Sigmoid colon (tissue), 7 donors: Measurements from ENCODE around the gene MYBPHL. TPM values are rescaled to one million over a fixed set of nuclear protein-coding genes. Genes with fewer than 3 reads are reported as not detected.
"Not testable (repeated sequence)": the region's sequence is repeated elsewhere in the genome, so short reads cannot be mapped to it uniquely, and the experiment has no call there.

Source experiments
- DNase-seq: peaks from one replicate; pipeline ENCODE4 v3.0.0-alpha.2; 2019
- H3K27ac ChIP-seq, 4 donors: fragments of 200-600 bp; sonication (generic); one replicate each; pipeline ENCODE4 v1.5.1; 2016 to 2019; ENCODE audit warnings: mild to moderate bottlenecking in 1 of 4
- H3K27me3 ChIP-seq, 3 donors: fragments of 200-600 bp; sonication (generic); one replicate each; pipeline ENCODE4 v1.5.1; 2019; ENCODE audit warnings: mild to moderate bottlenecking in 1 of 3
- H3K36me3 ChIP-seq, 4 donors: fragments of 200-600 bp; sonication (generic); one replicate each; pipeline ENCODE4 v1.5.1; 2016 to 2019
- H3K4me1 ChIP-seq, 4 donors: fragments of 200-600 bp; sonication (generic); one replicate each; pipeline ENCODE4 v1.5.1; 2017 to 2019
- H3K4me3 ChIP-seq, 4 donors: fragments of 200-600 bp; sonication (generic); one replicate each; pipeline ENCODE4 v1.5.1; 2017 to 2019; ENCODE audit warnings: mild to moderate bottlenecking in 2 of 4, moderate library complexity in 1 of 4
- H3K9me3 ChIP-seq, 4 donors: fragments of 200-600 bp in 3 of 4; sonication (generic) in 3 of 4; one replicate each; pipeline versions ENCODE4 v1.5.1 to v1.6.1; 2013 to 2019
- CTCF ChIP-seq, 4 experiments: fragments of 450-650 bp in 3 of 4; fragments of 200-600 bp in 1 of 4; IDR thresholded peaks; one replicate each; pipeline ENCODE4 v1.5.1; 2016 to 2019; ENCODE audit warnings: antibody characterized with exemption in 4 of 4, mild to moderate bottlenecking in 3 of 4, moderate library complexity in 2 of 4
- EP300 ChIP-seq, 4 donors: sonication (generic); formaldehyde crosslinking; IDR thresholded peaks; one replicate each; pipeline ENCODE4 v1.6.1; 2017; ENCODE audit warnings: antibody characterized with exemption in 4 of 4
- POLR2A ChIP-seq, 2 donors: fragments of 450-650 bp; IDR thresholded peaks; one replicate each; pipeline ENCODE4 v1.6.1; 2016; ENCODE audit warnings: antibody characterized with exemption in 2 of 2, mild to moderate bottlenecking in 2 of 2, moderate library complexity in 2 of 2
- POLR2AphosphoS5 ChIP-seq, 4 donors: sonication (generic); formaldehyde crosslinking; IDR thresholded peaks; one replicate each; pipeline ENCODE4 v1.6.1; 2017; ENCODE audit warnings: antibody characterized with exemption in 4 of 4
- WGBS, 2 donors: extraction: QIAGEN DNeasy Blood & Tissue Kit; methylation state at CpG; one replicate each; pipeline ENCODE4 v1.1.7; 2013; 5-methylcytosine and 5-hydroxymethylcytosine counted together
- intact Hi-C: fragments of 100-400 bp; cut with DNase I; formaldehyde crosslinking; loops from one replicate; pipeline ENCODE4 v1.15.1; 2023
- polyA plus RNA-seq, 3 donors: library from polyadenylated mRNA; stranded (reverse); fragments of 200-250 nt; gene quantifications; one replicate each; pipeline ENCODE4 v1.2.3, GENCODE V29; 2013
- total RNA-seq, 4 donors: library from RNA; depleted of rRNA; stranded (reverse); fragments of >200 nt; gene quantifications; one replicate each; pipeline ENCODE4 v1.1.0, GENCODE V29; 2016
- donor health status: healthy with polysubstance abuse.
- donor health status: Bipolar disorder and iron deficiency.
- donor health status: healthy.

Gene MYBPHL
- total and polyA plus RNA-seq, 7 donors: not detected

- no peaks in the 10 kb centered on the region for H3K4me1 ChIP-seq
- peaks cover 13 to 61% (median 39%) of the 10 kb centered on the region in 4 donors for H3K36me3 ChIP-seq
- peak; percentile 62 for DNase-seq
- no peaks in the 10 kb centered on the region for H3K27me3 ChIP-seq
- H3K4me3 ChIP-seq: no peak overlapping the region
- TF ChIP-seq CTCF (IDR thresholded peaks at IDR 0.05): no peak
- no peak for TF ChIP-seq POLR2AphosphoS5 (IDR thresholded peaks at IDR 0.05)
- no peak for TF ChIP-seq POLR2A (IDR thresholded peaks at IDR 0.05)
- TF ChIP-seq EP300 (IDR thresholded peaks at IDR 0.05): no peak
- 82 to 85% methylated on average over 12 of the region's 12 CpGs for WGBS, 2 donors
- intact Hi-C loops: no loop called here
- H3K9me3 ChIP-seq: no peaks in the 10 kb centered on the region
- H3K27ac ChIP-seq: no peak overlapping the region
These were observed 6.4 kb upstream of the MYBPHL start for GRCh38 chr1:109312978-109313775.

GRCh38 chr1:109312246-109312645 lies 5.4 kb upstream of the MYBPHL start:
- intact Hi-C loops: no loop called here
- no peak for DNase-seq
- Histone ChIP-seq H3K27me3 (no peaks in the 10 kb centered on the region), H3K9me3 (no peaks in the 10 kb centered on the region), H3K4me1 (peaks cover 0 to 4% (median 0%) of the 10 kb centered on the region in 4 donors), H3K36me3 (peaks cover 7 to 52% (median 30%) of the 10 kb centered on the region in 4 donors), H3K27ac (no peak overlapping the region), H3K4me3 (no peak overlapping the region)
- TF ChIP-seq POLR2A (IDR thresholded peaks at IDR 0.05) (no peak), POLR2AphosphoS5 (IDR thresholded peaks at IDR 0.05) (no peak), CTCF (IDR thresholded peaks at IDR 0.05) (no peak), EP300 (IDR thresholded peaks at IDR 0.05) (no peak)
- 81 to 91% methylated on average over 2 of the region's 2 CpGs for WGBS, 2 donors

- WGBS, 2 donors: 65 to 77% methylated on average over 2 of the region's 2 CpGs
- H3K27me3 ChIP-seq: no peaks in the 10 kb centered on the region
- peaks cover 3 to 26% (median 20%) of the 10 kb centered on the region in 4 donors for H3K36me3 ChIP-seq
- H3K9me3 ChIP-seq: no peaks in the 10 kb centered on the region
- DNase-seq: no peak
- H3K27ac ChIP-seq: peak overlapping the region in 1 of 4 donors; percentile 58
- TF ChIP-seq CTCF (IDR thresholded peaks at IDR 0.05) (no peak), POLR2A (IDR thresholded peaks at IDR 0.05) (no peak), POLR2AphosphoS5 (IDR thresholded peaks at IDR 0.05) (no peak), EP300 (IDR thresholded peaks at IDR 0.05) (no peak)
- H3K4me1 ChIP-seq: peaks cover 0 to 4% (median 0%) of the 10 kb centered on the region in 4 donors
- no peak overlapping the region for H3K4me3 ChIP-seq
- intact Hi-C loops: no loop called here
These were observed 2.5 kb upstream of the MYBPHL start for GRCh38 chr1:109309347-109309746.

- Histone ChIP-seq H3K36me3 (peaks cover 0 to 10% (median 5%) of the 10 kb centered on the region in 4 donors), H3K9me3 (no peaks in the 10 kb centered on the region), H3K27me3 (no peaks in the 10 kb centered on the region), H3K4me3 (no peak overlapping the region), H3K27ac (peak overlapping the region in 1 of 4 donors; percentile 56), H3K4me1 (peaks cover 0 to 4% (median 0%) of the 10 kb centered on the region in 4 donors)
- 54 to 56% methylated on average over 14 of the region's 14 CpGs for WGBS, 2 donors
- TF ChIP-seq CTCF (IDR thresholded peaks at IDR 0.05) (no peak), POLR2AphosphoS5 (IDR thresholded peaks at IDR 0.05) (no peak), POLR2A (IDR thresholded peaks at IDR 0.05) (no peak), EP300 (IDR thresholded peaks at IDR 0.05) (no peak)
- peak; percentile 21 for DNase-seq
- intact Hi-C loops: no loop called here
These were observed 637 bp upstream of the MYBPHL start for GRCh38 chr1:109307274-109308021.

GRCh38 chr1:109305991-109306390 lies 820 bp downstream of the MYBPHL start:
- H3K4me1 ChIP-seq, DNase-seq, H3K4me3 ChIP-seq, H3K9me3 ChIP-seq, H3K27me3 ChIP-seq, H3K36me3 ChIP-seq, intact Hi-C loops: not testable (repeated sequence)
- WGBS, 2 donors: 56 to 67% methylated on average over 10 of the region's 10 CpGs
- peak overlapping the region in 1 of 4 donors; percentile 56 for H3K27ac ChIP-seq
